HG03039 (cell line): Measurements from ENCODE around the gene FNDC10.
"Not testable (repeated sequence)": the region's sequence is repeated elsewhere in the genome, so short reads cannot be mapped to it uniquely, and the experiment has no call there.

Source experiments
- ATAC-seq: cut with Tn5 transposase; IDR thresholded peaks from one replicate; pipeline ENCODE4 v1.9.1; 2021; ENCODE audit warnings: mild to moderate bottlenecking, moderate library complexity; ENCODE audit not compliant: unreplicated experiment

Gene FNDC10

GRCh38 chr1:1599935-1600860 is at the start of gene FNDC10:
TSS of gene FNDC10 (minus strand) at chr1:1600135. CDS start at chr1:1600015, 120 bp downstream.
- ATAC-seq = no peak

- ATAC-seq = not testable (repeated sequence)
Measured at GRCh38 chr1:1648265-1648664, 48.3 kb upstream of the FNDC10 start.

GRCh38 chr1:1647567-1648241 is 47.8 kb upstream of the FNDC10 start:
- not testable (repeated sequence) for ATAC-seq

- ATAC-seq = not testable (repeated sequence)
Measured at GRCh38 chr1:1646326-1646725, 46.4 kb upstream of the FNDC10 start.

GRCh38 chr1:1640711-1641461 is 41.0 kb upstream of the FNDC10 start:
- ATAC-seq = not testable (repeated sequence)

GRCh38 chr1:1640081-1640480 is 40.1 kb upstream of the FNDC10 start:
- not testable (repeated sequence) for ATAC-seq

GRCh38 chr1:1639368-1639767 is 39.4 kb upstream of the FNDC10 start:
- not testable (repeated sequence) for ATAC-seq

GRCh38 chr1:1638528-1638927 is 38.6 kb upstream of the FNDC10 start:
- ATAC-seq = not testable (repeated sequence)

- not testable (repeated sequence) for ATAC-seq
Measured at GRCh38 chr1:1637479-1637875, 37.5 kb upstream of the FNDC10 start.

- ATAC-seq = not testable (repeated sequence)
Measured at GRCh38 chr1:1636621-1637478, 36.9 kb upstream of the FNDC10 start.

GRCh38 chr1:1634613-1635012 is 34.7 kb upstream of the FNDC10 start:
- ATAC-seq = not testable (repeated sequence)

GRCh38 chr1:1633409-1633808 is 33.5 kb upstream of the FNDC10 start:
- not testable (repeated sequence) for ATAC-seq

GRCh38 chr1:1631782-1632420 is 32.0 kb upstream of the FNDC10 start, which contains the start of gene MMP23B:
TSS of gene MMP23B (plus strand) at chr1:1632173. CDS start at chr1:1632219, 46 bp downstream.
- no peak for ATAC-seq

- no peak for ATAC-seq
Measured at GRCh38 chr1:1630965-1631781, 31.2 kb upstream of the FNDC10 start.

GRCh38 chr1:1630191-1630964 is 30.4 kb upstream of the FNDC10 start:
- no peak for ATAC-seq

GRCh38 chr1:1629430-1630190 is 29.7 kb upstream of the FNDC10 start:
- ATAC-seq = no peak

- no peak for ATAC-seq
Measured at GRCh38 chr1:1628754-1629429, 29.0 kb upstream of the FNDC10 start.
